ENCODE results near the gene CHST9. TPM values are rescaled to one million over a fixed set of nuclear protein-coding genes. Genes with fewer than 3 reads are reported as not detected.

The CHST9 gene
- total RNA-seq, 1 donor from 2014 or later, result 2.0 TPM

DNA sequence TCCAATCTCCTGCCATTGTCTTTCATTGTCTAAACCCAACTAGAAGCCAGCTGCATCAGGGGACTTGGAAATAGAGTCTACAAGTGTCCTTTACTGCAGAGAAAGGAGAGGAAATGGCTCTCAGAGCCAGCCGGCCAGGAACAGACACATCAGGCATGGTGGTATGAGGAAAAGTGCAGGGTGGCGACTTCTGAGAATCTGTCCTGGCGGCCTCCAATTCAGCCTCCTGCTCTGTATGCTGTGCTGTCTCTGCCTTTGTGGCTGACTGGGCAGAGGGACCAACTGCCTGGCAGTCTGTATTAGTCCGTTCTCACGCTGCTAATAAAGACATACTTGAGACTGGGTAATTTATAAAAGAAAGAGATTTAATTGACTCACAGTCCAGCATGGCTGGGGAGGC, 282.8 kb downstream of the CHST9 start:
- TF ChIP-seq CTCF (IDR thresholded peaks at IDR 0.05; ENCODE audit: borderline replicate concordance), result no peak
- H3K4me3 ChIP-seq, result no peak overlapping the region
- H3K27ac ChIP-seq (replicated peaks), result no peak overlapping the region
- H3K4me1 ChIP-seq, result no peaks in the 10 kb centered on the region
- H3K27me3 ChIP-seq (ENCODE audit: low read depth), result no peaks in the 10 kb centered on the region
- peaks cover 14% of the 10 kb centered on the region for H3K9me3 ChIP-seq (replicated peaks)
- intact Hi-C loops (cut with micrococcal nuclease), result no loop called here
- no peaks in the 10 kb centered on the region for H3K36me3 ChIP-seq
- no peak for DNase-seq

GRCh38 chr18:26901020-26901419, 284.1 kb downstream of the CHST9 start:
- Histone ChIP-seq H3K27me3 (ENCODE audit: low read depth) (no peaks in the 10 kb centered on the region), H3K4me1 (no peaks in the 10 kb centered on the region), H3K9me3 (replicated peaks) (peaks cover 14% of the 10 kb centered on the region), H3K36me3 (no peaks in the 10 kb centered on the region), H3K4me3 (no peak overlapping the region), H3K27ac (replicated peaks) (no peak overlapping the region)
- no peak for TF ChIP-seq CTCF (IDR thresholded peaks at IDR 0.05; ENCODE audit: borderline replicate concordance)
- no peak for DNase-seq
- intact Hi-C loops (cut with micrococcal nuclease), result no loop called here

- Histone ChIP-seq H3K4me3 (no peak overlapping the region), H3K4me1 (no peaks in the 10 kb centered on the region), H3K27me3 (ENCODE audit: low read depth) (no peaks in the 10 kb centered on the region), H3K36me3 (no peaks in the 10 kb centered on the region), H3K9me3 (replicated peaks) (no peaks in the 10 kb centered on the region), H3K27ac (replicated peaks) (no peak overlapping the region)
- no peak for DNase-seq
- intact Hi-C loops (cut with micrococcal nuclease), result no loop called here
- no peak for TF ChIP-seq CTCF (IDR thresholded peaks at IDR 0.05; ENCODE audit: borderline replicate concordance)
These were observed 290.7 kb downstream of the CHST9 start for GRCh38 chr18:26894426-26894825.

DNA sequence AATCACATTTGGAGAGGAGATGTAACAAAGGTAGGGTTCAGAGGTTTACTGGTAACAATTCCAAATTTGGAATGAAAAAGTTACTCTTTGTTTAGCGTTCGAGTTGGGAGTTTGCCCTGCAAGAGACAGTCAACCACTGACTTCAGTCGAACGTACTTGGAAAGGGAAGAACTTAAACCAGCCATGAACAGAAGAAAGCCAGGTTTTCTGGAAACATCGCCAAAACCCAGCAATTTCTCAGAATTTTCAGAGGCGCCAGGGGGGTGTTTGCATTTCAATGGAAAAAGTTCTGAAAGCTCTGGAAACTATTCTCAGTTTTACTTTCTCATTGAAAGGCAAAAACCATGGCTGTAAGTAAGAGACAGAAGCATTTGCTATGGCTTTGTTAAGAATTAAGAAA, 291.1 kb downstream of the CHST9 start:
- intact Hi-C loops (cut with micrococcal nuclease), result no loop called here
- H3K4me3 ChIP-seq, result no peak overlapping the region
- no peak overlapping the region for H3K27ac ChIP-seq (replicated peaks)
- DNase-seq, result no peak
- H3K27me3 ChIP-seq (ENCODE audit: low read depth), result no peaks in the 10 kb centered on the region
- TF ChIP-seq CTCF (IDR thresholded peaks at IDR 0.05; ENCODE audit: borderline replicate concordance), result no peak
- H3K4me1 ChIP-seq, result no peaks in the 10 kb centered on the region
- no peaks in the 10 kb centered on the region for H3K9me3 ChIP-seq (replicated peaks)
- H3K36me3 ChIP-seq, result no peaks in the 10 kb centered on the region

- no peaks in the 10 kb centered on the region for H3K36me3 ChIP-seq
- DNase-seq, result no peak
- H3K9me3 ChIP-seq (replicated peaks), result no peaks in the 10 kb centered on the region
- intact Hi-C loops (cut with micrococcal nuclease), result no loop called here
- no peak for TF ChIP-seq CTCF (IDR thresholded peaks at IDR 0.05; ENCODE audit: borderline replicate concordance)
- H3K27me3 ChIP-seq (ENCODE audit: low read depth), result no peaks in the 10 kb centered on the region
- no peak overlapping the region for H3K4me3 ChIP-seq
- no peak overlapping the region for H3K27ac ChIP-seq (replicated peaks)
- no peaks in the 10 kb centered on the region for H3K4me1 ChIP-seq
These were observed 296.8 kb downstream of the CHST9 start for GRCh38 chr18:26888259-26888658.

All from left ventricle myocardium inferior (tissue), 1 donor.